ENCODE data around the gene DNAH5.

DNAH5 gene

GRCh38 chr5:13662626-13663025 lies 281.9 kb downstream of the DNAH5 start:
- no peak for DNase-seq (ENCODE audit: low spot score)
- in situ Hi-C loops (cut with MboI; ENCODE audit: low sequenced_read_pairs, unreplicated experiment): no loop called here
- TF ChIP-seq, protein P1, sequence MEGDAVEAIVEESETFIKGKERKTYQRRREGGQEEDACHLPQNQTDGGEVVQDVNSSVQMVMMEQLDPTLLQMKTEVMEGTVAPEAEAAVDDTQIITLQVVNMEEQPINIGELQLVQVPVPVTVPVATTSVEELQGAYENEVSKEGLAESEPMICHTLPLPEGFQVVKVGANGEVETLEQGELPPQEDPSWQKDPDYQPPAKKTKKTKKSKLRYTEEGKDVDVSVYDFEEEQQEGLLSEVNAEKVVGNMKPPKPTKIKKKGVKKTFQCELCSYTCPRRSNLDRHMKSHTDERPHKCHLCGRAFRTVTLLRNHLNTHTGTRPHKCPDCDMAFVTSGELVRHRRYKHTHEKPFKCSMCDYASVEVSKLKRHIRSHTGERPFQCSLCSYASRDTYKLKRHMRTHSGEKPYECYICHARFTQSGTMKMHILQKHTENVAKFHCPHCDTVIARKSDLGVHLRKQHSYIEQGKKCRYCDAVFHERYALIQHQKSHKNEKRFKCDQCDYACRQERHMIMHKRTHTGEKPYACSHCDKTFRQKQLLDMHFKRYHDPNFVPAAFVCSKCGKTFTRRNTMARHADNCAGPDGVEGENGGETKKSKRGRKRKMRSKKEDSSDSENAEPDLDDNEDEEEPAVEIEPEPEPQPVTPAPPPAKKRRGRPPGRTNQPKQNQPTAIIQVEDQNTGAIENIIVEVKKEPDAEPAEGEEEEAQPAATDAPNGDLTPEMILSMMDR (IDR thresholded peaks at IDR 0.05; ENCODE audit: borderline replicate concordance, control extremely low read depth, extremely low read depth, insufficient read depth, missing control alignments): no peak

DNA sequence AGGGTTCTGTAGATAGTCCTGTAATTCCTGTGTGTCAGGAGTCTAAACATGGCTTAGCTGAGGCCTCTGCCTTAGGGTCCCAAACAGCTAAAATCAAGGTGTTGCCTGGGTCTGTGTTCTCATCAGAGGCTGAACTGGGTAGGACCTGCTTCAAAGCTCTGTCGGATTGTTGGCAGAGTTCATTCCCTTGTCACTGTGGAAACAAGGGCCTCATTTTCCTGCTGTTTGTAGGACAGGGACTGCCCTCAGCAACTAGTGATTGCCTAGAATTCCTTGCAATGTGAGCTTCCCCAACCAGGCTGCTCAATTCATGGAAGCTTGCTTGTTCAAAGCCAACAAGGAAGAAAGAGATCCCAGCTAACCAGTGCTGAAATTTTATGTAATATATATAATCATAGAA lies 283.2 kb downstream of the DNAH5 start:
- TF ChIP-seq, protein P1 (IDR thresholded peaks at IDR 0.05; ENCODE audit: borderline replicate concordance, control extremely low read depth, extremely low read depth, insufficient read depth, missing control alignments): no peak
- DNase-seq (ENCODE audit: low spot score): no peak
- in situ Hi-C loops (cut with MboI; ENCODE audit: low sequenced_read_pairs, unreplicated experiment): no loop called here

GRCh38 chr5:13660072-13660471 lies 284.4 kb downstream of the DNAH5 start:
- TF ChIP-seq, protein P1 (IDR thresholded peaks at IDR 0.05; ENCODE audit: borderline replicate concordance, control extremely low read depth, extremely low read depth, insufficient read depth, missing control alignments): no peak
- in situ Hi-C loops (cut with MboI; ENCODE audit: low sequenced_read_pairs, unreplicated experiment): no loop called here
- no peak for DNase-seq (ENCODE audit: low spot score)

GRCh38 chr5:13659391-13659790 lies 285.1 kb downstream of the DNAH5 start:
- in situ Hi-C loops (cut with MboI; ENCODE audit: low sequenced_read_pairs, unreplicated experiment): no loop called here
- TF ChIP-seq, protein P1 (IDR thresholded peaks at IDR 0.05; ENCODE audit: borderline replicate concordance, control extremely low read depth, extremely low read depth, insufficient read depth, missing control alignments): no peak
- no peak for DNase-seq (ENCODE audit: low spot score)

DNA sequence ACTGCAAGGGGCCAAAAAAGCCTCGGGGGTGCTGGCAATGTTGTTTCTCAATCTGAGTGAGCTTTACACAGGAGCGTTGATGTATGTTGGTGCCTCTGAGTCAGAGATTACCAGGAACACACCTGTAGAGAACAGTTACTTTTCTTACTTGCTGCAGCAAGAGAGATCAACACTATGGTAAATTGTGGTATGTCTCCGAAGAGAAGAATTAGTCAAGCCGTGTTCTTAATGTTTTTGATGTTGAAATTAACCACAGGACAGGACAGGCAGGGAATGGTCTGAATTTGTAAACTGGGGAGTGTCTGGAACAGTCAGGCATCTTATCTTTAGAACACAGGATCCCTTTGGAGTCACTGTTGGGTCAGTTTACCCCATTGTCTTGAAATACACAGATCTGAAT lies 285.7 kb downstream of the DNAH5 start:
- in situ Hi-C loops (cut with MboI; ENCODE audit: low sequenced_read_pairs, unreplicated experiment): no loop called here
- no peak for DNase-seq (ENCODE audit: low spot score)
- TF ChIP-seq, protein P1 (IDR thresholded peaks at IDR 0.05; ENCODE audit: borderline replicate concordance, control extremely low read depth, extremely low read depth, insufficient read depth, missing control alignments): no peak

DNA sequence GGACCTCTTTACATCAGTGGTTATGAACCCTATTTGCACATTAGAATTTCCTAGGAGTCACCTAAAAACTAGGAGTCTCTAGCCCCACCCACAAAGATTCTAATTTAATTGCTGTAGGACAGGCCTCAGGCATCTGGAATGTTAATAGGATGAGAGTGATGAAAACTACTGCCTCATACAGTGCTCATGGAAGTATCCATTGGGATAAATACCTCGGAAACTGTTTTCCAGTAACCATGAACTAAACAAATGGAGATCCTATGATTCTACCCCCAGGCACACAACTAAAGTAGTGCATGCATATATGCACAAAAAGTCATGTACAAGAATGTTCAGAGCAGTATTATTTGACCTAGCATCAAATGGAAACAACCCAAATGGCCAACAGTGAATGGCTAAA lies 286.3 kb downstream of the DNAH5 start:
- no peak for DNase-seq (ENCODE audit: low spot score)
- in situ Hi-C loops (cut with MboI; ENCODE audit: low sequenced_read_pairs, unreplicated experiment): no loop called here
- TF ChIP-seq, protein P1 (IDR thresholded peaks at IDR 0.05; ENCODE audit: borderline replicate concordance, control extremely low read depth, extremely low read depth, insufficient read depth, missing control alignments): no peak

- no peak for DNase-seq (ENCODE audit: low spot score)
- in situ Hi-C loops (cut with MboI; ENCODE audit: low sequenced_read_pairs, unreplicated experiment): no loop called here
- TF ChIP-seq, protein P1 (IDR thresholded peaks at IDR 0.05; ENCODE audit: borderline replicate concordance, control extremely low read depth, extremely low read depth, insufficient read depth, missing control alignments): no peak
Observed at GRCh38 chr5:13653709-13654108, 290.8 kb downstream of the DNAH5 start.

All from GM13976 (cell line).